ENCODE data around the gene TOMM22. TPM values are rescaled to one million over a fixed set of nuclear protein-coding genes. Genes with fewer than 3 reads are reported as not detected.
"Not testable (repeated sequence)": the region's sequence is repeated elsewhere in the genome, so short reads cannot be mapped to it uniquely, and the experiment has no call there.

The TOMM22 gene
- 56.5 and 61.2 TPM in 2 replicates for total RNA-seq (2014; rRNA removed; shearing (Covaris generic))

DNA sequence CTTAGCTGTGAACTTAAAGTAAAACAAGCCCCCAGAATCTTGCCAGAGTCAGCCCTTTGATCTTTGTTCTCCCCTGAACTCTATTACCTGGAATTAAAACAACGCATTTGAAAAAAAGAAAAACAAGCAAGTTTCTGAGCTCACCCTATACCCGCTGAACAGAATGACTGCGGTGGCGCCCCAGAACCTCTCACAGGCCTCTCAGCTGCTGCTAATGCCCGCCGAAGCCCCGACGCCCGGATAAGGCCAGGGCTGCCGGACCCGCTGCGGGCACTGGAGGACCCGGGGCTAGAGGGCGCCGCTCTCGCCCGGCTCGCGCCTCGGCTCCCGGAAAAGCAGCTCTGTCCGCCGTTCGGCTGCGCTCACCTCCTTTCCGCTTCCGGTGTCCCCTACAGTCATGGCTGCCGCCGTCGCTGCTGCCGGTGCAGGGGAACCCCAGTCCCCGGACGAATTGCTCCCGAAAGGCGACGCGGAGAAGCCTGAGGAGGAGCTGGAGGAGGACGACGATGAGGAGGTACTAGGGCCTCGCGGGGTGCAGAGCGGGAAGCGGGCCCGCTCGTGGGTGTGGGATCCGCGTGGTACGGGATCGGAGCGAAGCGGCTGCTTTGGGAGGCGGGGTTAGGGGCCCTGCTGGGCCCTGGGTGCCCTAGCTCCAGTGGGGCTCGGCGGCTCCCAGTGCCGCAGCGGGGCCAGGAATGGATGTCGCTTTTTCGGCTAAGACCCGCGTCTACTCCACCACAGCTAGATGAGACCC is at the start of gene TOMM22:
TOMM22 (plus strand) TSS at position 376 of the 754 bp plus-strand sequence; CDS start at position 398, 22 bp downstream.
- peak; percentile 84 for DNase-seq (ENCODE audit: low read depth)

DNA sequence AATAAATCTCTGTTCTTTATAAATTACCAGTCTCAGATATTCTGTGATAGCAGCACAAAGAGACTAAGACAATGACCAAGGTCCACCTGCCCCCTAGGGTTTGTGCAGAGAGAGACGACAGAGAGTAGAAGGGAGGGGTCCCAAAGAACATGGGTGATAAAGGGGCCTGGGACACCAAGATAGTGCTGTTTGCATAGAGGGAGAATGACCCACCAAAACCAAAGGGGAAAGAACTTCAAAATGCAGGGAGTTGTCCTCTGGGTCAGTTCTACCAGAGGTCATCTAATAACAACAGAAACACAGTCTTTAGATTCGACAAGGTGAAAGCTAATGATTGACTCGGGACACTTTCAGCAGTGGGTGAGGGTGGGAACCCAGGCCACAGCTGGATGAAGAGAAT is 49.2 kb upstream of the TOMM22 start:
- DNase-seq (ENCODE audit: low read depth) = no peak

DNA sequence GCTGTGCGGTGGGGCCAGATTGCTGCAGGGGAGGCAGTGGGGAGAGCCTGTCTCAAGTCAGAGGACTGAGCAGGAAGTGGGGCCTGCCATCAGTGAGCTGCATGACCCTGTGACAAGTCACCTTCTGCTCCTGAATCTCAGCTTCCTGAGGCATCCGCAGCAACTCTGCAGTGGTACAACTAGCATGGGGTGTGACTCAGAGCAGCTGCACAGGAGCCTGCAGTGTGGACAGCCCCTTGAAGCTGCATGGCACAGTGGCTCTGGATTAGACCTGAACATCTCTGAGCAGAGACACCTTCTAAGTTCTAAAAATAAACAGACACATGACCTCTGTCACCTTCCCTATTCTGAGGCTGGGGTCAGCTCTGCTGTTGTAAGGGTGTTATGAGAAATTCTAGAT is 43.5 kb upstream of the TOMM22 start:
- DNase-seq (ENCODE audit: low read depth) = no peak

- peak; percentile 11 for DNase-seq (ENCODE audit: low read depth)
Observed at GRCh38 chr22:38638728-38639127, 43.0 kb upstream of the TOMM22 start.

- DNase-seq (ENCODE audit: low read depth) = no peak
Observed at GRCh38 chr22:38641476-38642040, 40.2 kb upstream of the TOMM22 start.

GRCh38 chr22:38644245-38644644 is 37.5 kb upstream of the TOMM22 start:
- DNase-seq (ENCODE audit: low read depth) = not testable (repeated sequence)

- DNase-seq (ENCODE audit: low read depth) = no peak
Observed at GRCh38 chr22:38645430-38645829, 36.3 kb upstream of the TOMM22 start.

DNA sequence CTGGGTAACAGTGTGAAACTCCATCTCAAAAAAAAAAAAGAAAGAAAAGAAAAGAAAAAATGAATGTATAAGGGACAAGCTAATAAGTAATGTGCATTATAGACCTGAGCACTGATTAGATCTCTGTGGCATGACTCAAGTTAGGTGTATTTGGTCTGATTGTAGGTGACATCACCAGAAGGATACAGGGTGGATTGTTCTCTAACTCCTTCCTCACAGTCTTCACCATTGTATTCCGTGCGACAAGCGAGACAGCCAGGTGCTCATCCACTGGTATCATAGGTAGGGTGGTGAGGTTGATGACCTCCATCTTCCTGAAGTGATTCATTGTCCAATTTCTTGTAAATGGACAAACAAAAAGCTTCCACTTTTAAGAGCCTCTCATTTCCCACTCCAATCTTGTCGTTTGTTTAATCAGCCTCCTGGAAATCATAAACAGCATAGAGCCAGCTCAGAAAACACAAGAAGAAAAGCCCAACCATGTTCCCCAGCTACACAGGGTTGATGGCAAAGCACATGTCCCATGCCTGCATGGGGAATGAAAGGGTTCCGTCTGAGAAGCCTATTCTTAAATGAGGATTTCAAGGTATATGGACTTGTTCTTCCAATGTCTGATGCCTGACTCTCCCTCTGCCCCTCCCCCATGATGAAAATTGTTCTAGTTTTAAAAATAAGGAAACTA is 31.8 kb upstream of the TOMM22 start:
- DNase-seq (ENCODE audit: low read depth) = no peak

GRCh38 chr22:38652859-38653258 is 28.9 kb upstream of the TOMM22 start:
- no peak for DNase-seq (ENCODE audit: low read depth)

DNA sequence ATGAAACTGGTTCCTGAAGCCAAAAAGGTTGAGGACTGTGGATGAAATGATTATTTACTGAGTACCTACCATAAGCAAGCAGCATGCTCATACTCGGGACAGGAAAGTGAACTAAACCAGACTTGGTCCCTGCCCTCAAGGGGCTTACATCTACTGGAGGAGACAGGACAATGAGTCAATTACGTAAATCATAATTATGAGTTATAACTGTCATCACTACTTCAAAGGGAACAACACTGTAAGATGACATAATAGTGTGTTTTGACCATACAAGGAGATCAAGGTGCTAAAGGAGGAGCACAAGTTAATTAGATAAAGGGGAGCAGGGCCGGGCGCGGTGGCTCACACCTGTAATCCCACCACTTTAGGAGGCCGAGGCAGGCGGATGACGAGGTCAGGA is 28.0 kb upstream of the TOMM22 start:
- no peak for DNase-seq (ENCODE audit: low read depth)

GRCh38 chr22:38655519-38656255 is 26.1 kb upstream of the TOMM22 start:
- no peak for DNase-seq (ENCODE audit: low read depth)

DNA sequence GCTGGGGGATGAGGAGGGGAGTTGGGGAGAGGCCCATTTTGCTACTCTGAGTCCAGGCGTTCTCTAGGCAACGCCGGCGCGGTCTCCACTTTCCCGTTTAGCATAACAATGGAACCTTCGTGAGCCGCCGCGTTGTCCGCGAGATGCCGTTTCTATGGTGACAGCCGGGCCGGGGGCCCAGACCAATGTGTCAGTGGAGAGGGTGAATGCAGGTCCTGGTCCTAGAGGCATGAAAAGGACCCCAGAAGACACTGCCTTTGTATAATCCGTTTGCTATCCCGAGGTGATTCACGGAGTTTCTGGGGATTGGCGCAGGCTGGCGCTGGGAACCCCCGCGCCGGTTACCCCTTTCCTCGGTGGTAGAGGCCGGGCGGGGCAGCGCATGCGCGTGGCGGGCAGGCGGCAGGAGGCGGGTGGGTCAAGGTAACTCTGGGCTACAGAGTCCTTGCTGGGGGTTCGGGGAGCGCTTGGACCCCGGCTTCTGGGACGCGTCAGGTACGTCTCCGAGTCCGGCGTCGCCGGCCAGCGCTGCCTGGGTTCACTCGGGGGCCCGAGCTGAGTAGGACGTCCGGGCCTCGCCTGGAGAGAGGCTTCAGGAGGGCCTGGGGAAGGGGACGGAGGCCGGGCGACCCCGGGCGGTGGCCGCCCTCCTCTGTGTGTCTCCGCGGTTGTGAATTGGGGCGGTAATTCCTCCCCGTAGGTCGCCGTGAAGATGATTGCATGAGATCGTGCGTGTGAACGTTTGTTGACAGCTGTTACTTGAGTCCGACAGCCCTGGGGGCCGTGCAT is 25.3 kb upstream of the TOMM22 start, which contains the start of the genes CBY1 and FAM227A:
CBY1 (plus strand) TSS at position 383 of the 789 bp plus-strand sequence. CDS start 11,417 bp downstream, outside the sequence.
FAM227A (minus strand) TSS at position 137 of the 789 bp plus-strand sequence. CDS start 6,224 bp downstream, outside the sequence.
- DNase-seq (ENCODE audit: low read depth) = peak; percentile 83

DNA sequence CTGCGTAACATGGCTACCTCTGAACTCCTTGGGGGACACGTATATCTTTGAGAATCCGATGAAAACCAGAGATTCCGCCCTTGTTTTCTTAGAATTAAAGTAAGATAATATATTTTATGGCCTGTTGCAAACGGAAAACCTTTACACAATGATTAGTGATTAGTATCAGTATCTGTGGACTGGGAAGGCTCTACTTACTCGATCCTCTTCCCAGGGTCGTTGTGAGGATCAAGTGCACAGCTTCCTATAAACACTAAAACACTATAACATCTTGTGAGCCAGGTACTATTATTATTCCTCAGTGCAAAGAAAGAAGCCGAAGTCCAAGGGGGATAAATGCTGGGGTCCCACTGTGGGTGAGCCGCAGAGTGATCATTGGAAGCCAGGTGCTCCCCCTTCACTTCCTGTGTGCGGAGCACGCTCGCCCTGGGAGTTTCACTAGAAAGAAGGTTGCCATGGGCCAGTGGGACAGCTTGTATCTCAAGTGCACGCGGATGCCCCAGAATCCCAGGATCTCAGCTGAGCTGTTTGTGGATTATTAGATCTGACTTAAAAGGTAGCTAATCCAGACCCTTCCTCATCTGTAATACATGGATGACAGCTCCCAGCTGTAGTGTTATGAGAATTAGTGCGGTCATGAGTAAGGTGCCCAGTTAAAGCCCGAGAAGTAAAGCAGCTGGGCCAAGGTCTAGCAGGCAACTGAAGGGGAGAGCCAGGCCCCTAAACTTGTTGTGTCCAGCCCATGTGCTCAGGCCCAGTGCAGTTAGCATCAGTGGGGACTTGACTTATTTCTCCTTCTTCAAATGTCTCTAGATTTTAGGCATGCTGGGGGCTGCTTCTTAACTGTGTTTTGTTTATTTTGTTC is 24.5 kb upstream of the TOMM22 start:
- DNase-seq (ENCODE audit: low read depth) = peak; percentile 21

DNA sequence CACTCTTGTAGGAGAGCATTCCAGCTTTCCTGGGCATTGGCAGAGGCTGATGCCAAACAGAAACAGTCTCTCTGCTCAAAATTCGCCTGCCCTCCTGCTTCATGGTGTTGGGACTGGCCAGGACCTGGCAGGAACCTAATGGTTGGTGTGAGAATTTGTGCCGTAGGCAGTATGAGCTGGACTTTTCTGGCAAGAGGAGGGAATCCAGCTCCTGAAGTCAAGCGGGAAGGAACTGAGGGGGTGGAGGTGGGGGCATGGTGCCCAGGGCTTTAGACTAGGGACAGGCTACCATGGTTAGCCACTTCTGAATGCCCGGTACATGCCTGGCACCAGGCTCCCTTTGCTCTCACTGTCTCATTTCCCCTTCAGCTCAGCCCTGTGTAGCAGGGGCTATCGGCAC is 6.9 kb upstream of the TOMM22 start:
- peak; percentile 16 for DNase-seq (ENCODE audit: low read depth)

DNA sequence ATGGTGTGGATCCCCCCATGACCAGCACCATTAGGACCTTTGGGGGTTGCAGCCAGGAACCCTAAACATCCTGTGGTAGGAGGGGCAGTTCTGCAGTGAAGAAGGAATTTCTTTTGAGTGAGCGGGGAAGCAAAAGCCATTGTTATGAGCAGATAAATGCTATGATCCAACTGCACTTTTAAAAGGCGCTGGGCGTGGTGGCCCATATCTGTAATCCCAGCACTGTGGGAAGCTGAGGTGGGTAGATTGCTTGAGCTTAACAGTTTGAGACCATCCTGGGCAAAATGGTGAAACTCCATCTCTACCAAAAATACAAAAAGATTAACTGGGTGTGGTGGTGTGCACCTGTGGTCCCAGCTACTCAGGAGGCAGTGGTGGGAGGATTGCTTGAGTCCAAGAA is 5.9 kb upstream of the TOMM22 start:
- no peak for DNase-seq (ENCODE audit: low read depth)

DNA sequence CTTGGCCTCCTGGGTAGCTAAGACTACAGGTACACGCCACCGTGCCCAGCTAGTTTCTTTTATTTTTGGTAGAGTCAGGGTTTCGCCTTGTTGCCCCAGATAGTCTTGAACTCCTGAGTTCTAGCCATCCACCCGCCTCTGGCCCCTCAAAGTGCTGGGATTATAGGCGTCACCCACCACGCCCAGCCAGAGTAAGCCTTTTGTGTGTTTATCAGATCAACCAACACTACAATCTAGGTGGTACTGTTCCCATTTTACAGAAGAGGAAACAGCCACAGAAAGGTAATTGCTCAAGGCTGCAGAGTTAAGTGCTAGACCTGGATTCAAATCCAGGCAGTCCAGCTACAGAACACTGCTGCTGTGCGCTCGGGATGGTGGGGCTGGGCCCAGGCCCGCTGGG is 3.1 kb downstream of the TOMM22 start:
- no peak for DNase-seq (ENCODE audit: low read depth)

- no peak for DNase-seq (ENCODE audit: low read depth)
Observed at GRCh38 chr22:38685761-38686160, 4.0 kb downstream of the TOMM22 start.

GRCh38 chr22:38689651-38690050 is 7.9 kb downstream of the TOMM22 start:
- no peak for DNase-seq (ENCODE audit: low read depth)

DNA sequence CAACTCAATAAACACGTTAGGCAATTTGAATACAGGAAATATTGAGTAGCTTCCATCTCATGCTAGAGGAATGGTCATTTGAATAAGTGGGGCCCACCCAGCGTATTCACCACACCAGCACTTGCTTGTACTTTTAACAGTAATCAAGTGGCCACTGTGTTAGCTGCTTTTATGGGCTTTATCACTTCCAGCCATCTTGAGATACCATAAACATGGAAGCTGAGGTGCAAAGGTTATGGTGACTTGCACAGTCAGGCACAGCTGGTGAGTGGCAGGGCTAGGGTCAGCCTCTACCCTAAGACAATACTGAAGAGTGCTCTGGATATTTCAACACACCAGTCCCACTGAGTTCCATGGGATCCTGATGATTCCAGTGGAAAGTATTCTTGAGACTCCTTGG is 12.3 kb downstream of the TOMM22 start:
- no peak for DNase-seq (ENCODE audit: low read depth)

DNA sequence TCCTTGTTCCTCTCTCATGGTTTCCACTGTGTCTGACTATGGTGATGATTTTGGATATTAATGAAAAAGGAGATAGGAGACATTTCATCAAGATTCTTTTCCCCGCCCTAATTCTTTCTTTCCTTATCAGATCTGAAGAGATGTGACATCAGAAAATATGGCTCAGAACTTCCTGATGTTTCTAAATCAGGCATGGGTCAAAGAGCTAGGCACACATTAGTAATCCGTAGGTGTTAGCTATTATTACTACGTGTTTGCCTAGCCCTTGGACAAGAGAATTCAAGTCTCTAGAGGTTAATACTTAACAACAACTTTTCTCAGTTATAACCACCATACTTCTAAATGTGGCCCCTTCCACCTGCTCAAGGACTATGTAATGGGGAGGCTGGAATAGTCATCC is 13.2 kb downstream of the TOMM22 start:
- no peak for DNase-seq (ENCODE audit: low read depth)
